ENCODE measurements around the gene AKR1C3.
"Not testable (repeated sequence)": the region's sequence is repeated elsewhere in the genome, so short reads cannot be mapped to it uniquely, and the experiment has no call there.

GRCh38 chr10:5102479-5102878 is 8.3 kb downstream of the AKR1C3 start:
- TF ChIP-seq EZH2, CTCF, EZH2phosphoT487 (IDR thresholded peaks at IDR 0.05): not testable (repeated sequence)

Measured in neural progenitor cell (in vitro differentiated cells).